ENCODE measurements around the gene BNIP2. TPM values are rescaled to one million over a fixed set of nuclear protein-coding genes. Genes with fewer than 3 reads are reported as not detected.

The BNIP2 gene
- total and polyA plus RNA-seq, 2 of the 13 experiments (the other 11 are each of a cell fraction or from before 2014, with no cell fraction given), result 17.4 to 57.6 TPM

DNA sequence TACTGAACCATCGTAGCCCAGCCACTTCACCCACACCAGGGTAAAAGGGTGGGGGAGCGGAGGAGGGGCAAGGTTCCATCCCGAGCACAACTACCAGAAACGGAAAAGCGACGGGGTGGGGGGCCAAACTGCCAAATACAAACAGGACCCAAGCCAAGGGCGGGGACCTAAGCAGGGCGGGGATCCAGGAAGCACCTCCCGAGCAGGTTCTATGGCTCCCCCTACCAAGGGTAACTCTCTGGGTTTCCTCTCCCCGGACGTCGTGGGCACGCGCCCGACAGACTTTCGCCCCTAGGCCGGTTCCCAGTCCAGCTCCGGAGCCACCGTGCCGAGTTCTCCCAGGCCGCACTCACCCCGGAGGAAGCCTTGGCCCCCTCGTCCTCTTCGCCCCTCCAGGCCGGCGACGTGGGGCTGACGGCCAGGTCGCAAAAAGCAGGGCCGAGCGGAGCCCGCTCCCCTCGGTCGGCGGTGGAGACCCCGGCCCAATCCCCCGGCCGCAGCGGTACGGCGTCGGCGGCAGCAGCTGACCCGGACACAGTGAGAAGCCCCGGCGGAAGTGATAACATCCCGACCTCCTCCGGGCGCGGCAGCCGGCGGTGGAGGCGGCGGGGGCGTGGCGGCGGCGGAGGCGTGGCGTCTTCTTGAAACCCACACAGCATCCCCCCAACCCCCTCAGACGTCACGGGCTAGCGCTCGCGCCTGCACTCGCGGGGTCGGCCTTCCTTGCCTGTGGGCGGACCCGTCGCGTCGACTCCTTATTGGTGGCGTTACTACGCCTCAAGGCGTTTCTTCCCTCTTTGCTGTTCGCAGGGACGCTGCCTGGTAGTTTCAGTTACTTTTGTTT is at the start of gene BNIP2 (continued):
- TF ChIP-seq HNF1A (IDR thresholded peaks at IDR 0.05; ENCODE audit: low read depth) (no peak), HNF1A (CRISPR knock-in tag; IDR thresholded peaks at IDR 0.05; ENCODE audit: borderline replicate concordance) (no peak), PCBP2 (optimal IDR thresholded peaks at IDR 0.05; ENCODE audit: low read depth, low read length, poor library complexity, severe bottlenecking) (no peak), ERF (CRISPR knock-in tag; IDR thresholded peaks at IDR 0.05) (peak; percentile 69)
- TF ChIP-seq, protein P1, sequence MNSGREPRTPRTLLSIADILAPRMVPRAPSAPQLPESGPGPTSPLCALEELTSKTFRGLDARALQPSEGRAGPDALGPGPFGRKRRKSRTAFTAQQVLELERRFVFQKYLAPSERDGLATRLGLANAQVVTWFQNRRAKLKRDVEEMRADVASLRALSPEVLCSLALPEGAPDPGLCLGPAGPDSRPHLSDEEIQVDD (CRISPR knock-in tag; IDR thresholded peaks at IDR 0.05; ENCODE audit: borderline replicate concordance), result 0 out of 2 replicates have a peak, but pooled peaks have one; percentile 60

DNA sequence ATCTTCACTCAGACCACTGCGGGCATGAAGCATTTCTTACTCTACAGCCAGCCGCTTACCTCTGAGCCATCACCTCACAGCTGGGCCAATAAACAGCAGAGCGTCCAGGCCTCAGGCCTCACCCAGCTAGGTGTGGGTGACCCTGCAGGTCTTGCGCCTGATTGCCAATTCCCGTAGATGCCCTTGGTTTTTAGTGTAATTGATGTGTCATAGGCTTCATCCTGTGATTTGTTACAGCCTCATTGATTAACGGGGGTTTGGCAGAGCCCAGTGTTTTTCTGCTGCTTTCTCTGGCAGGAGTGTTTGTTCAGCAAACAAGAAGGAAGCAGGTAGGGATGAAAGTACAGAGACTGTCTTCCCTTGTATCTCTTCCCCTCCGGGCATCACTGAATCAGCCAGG is 49.6 kb upstream of the BNIP2 start:
- Histone ChIP-seq H3K4me3 (replicated peaks in 1 of 3; ENCODE audit: insufficient read depth in 1 of 3, low read depth in 2 of 3, low read length in 3 of 3) (no peak overlapping the region), H3K4me2 (ENCODE audit: low read depth, low read length) (peak overlapping the region; percentile 30), H3K27ac (ENCODE audit: extremely low read length, insufficient read depth, low read length) (no peak overlapping the region), H3K9me3 (ENCODE audit: low read length) (no peaks in the 10 kb centered on the region), H4K20me1 (ENCODE audit: insufficient read depth, low read length) (no peaks in the 10 kb centered on the region), H3K9ac (ENCODE audit: insufficient read depth, low read depth, low read length) (no peak overlapping the region), H2AFZ (ENCODE audit: low read length) (no peak overlapping the region), H3K4me1 (ENCODE audit: insufficient read depth, low read length) (peaks cover 28% of the 10 kb centered on the region), H3K36me3 (replicated peaks in 1 of 2; ENCODE audit: control insufficient read depth in 1 of 2, insufficient read depth in 2 of 2, low read length in 2 of 2) (no peaks in the 10 kb centered on the region), H3K79me2 (ENCODE audit: insufficient read depth, low read length) (no peaks in the 10 kb centered on the region), H3K27me3 (ENCODE audit: control insufficient read depth in 1 of 2, insufficient read depth in 2 of 2, low read length in 2 of 2) (no peaks in the 10 kb centered on the region; a peak in 1 of 5 replicates)
- ChIA-PET POLR2A (no interaction called here), CTCF (ENCODE audit: low intra/inter-chr PET ratio, low total read pairs) (no interaction called here)
- no TSS peak for BruUV-seq (replicated peaks)
- peak; percentile 89 for ATAC-seq
- FAIRE-seq, result peak; percentile 57
- DNase-seq (ENCODE audit: low spot score), result peak; percentile 46
- WGBS (ENCODE audit: low lambda C conversion rate), result 7% methylated on average over 7 of the region's 7 CpGs
- intact Hi-C loops (cut with micrococcal nuclease; ENCODE audit: unreplicated experiment), result no loop called here
- in situ Hi-C loops (cut with HindIII; ENCODE audit: extremely low pct_ligation_motif_present, low pct_unique_long_range_greater_than_20kb), result loop anchor here (25.0 kb wide), 2 partner anchors 449 to 574 kb away; no protein-coding TSS in a partner anchor
- TF ChIP-seq NFAT5 (CRISPR knock-in tag; IDR thresholded peaks at IDR 0.05) (no peak), HNF4G (IDR thresholded peaks at IDR 0.05; ENCODE audit: borderline replicate concordance, low read depth, low read length) (peak; percentile 20; the same call in 1 of the 2 replicates), HNF4G (CRISPR knock-in tag; IDR thresholded peaks at IDR 0.05; ENCODE audit: borderline replicate concordance, low read depth) (no peak), ZMYM3 (CRISPR knock-in tag; IDR thresholded peaks at IDR 0.05) (no peak)
